ENCODE results near the gene SLC9A6. TPM values are rescaled to one million over a fixed set of nuclear protein-coding genes. Genes with fewer than 3 reads are reported as not detected.

The SLC9A6 gene
- total RNA-seq, 1 donor from 2014 or later, result 24.2 TPM

GRCh38 chrX:136030303-136031191 is 45.3 kb downstream of the SLC9A6 start:
- Histone ChIP-seq H3K4me2 (no peak overlapping the region), H2AFZ (replicated peaks) (no peak overlapping the region), H3K27me3 (no peaks in the 10 kb centered on the region), H3K4me1 (no peaks in the 10 kb centered on the region), H3K9ac (no peak overlapping the region), H3K9me3 (ENCODE audit: low read depth) (peaks cover 3% of the 10 kb centered on the region), H3K79me2 (ENCODE audit: low read depth) (no peaks in the 10 kb centered on the region), H3K36me3 (no peaks in the 10 kb centered on the region), H3F3A (ENCODE audit: low read depth) (no peaks in the 10 kb centered on the region), H4K20me1 (ENCODE audit: low read depth) (no peaks in the 10 kb centered on the region), H3K27ac (no peak overlapping the region), H3K4me3 (no peak overlapping the region)
- no peak overlapping the region for H3K4me3 Mint-ChIP-seq
- H3K4me1 Mint-ChIP-seq, result peaks cover 7% of the 10 kb centered on the region
- no peak for TF ChIP-seq EZH2phosphoT487 (IDR thresholded peaks at IDR 0.05)
- TF ChIP-seq EZH2 (IDR thresholded peaks at IDR 0.05), result no peak
- TF ChIP-seq CTCF (IDR thresholded peaks at IDR 0.05), result no peak
- DNase-seq (ENCODE audit: low spot score), result no peak
- no peaks in the 10 kb centered on the region for H3K9me3 Mint-ChIP-seq
- H3K36me3 Mint-ChIP-seq, result peaks cover 2% of the 10 kb centered on the region
- H3K27me3 Mint-ChIP-seq (ENCODE audit: insufficient read depth, low read depth), result no peaks in the 10 kb centered on the region
- no peak overlapping the region for H3K27ac Mint-ChIP-seq

- DNase-seq (ENCODE audit: low spot score), result no peak
- H3K9me3 ChIP-seq (ENCODE audit: low read depth), result no peaks in the 10 kb centered on the region
- no peak overlapping the region for H2AFZ ChIP-seq (replicated peaks)
- no peaks in the 10 kb centered on the region for H3K9me3 Mint-ChIP-seq
- H3K79me2 ChIP-seq (ENCODE audit: low read depth), result no peaks in the 10 kb centered on the region
- no peak overlapping the region for H3K4me2 ChIP-seq
- no peak overlapping the region for H3K27ac Mint-ChIP-seq
- peaks cover 2% of the 10 kb centered on the region for H3K36me3 Mint-ChIP-seq
- no peaks in the 10 kb centered on the region for H4K20me1 ChIP-seq (ENCODE audit: low read depth)
- no peaks in the 10 kb centered on the region for H3F3A ChIP-seq (ENCODE audit: low read depth)
- no peak overlapping the region for H3K4me3 ChIP-seq
- no peak for TF ChIP-seq CTCF (IDR thresholded peaks at IDR 0.05)
- no peak for TF ChIP-seq EZH2 (IDR thresholded peaks at IDR 0.05)
- no peak for TF ChIP-seq EZH2phosphoT487 (IDR thresholded peaks at IDR 0.05)
- H3K27ac ChIP-seq, result no peak overlapping the region
- H3K9ac ChIP-seq, result no peak overlapping the region
- H3K27me3 ChIP-seq, result no peaks in the 10 kb centered on the region
- H3K4me1 Mint-ChIP-seq, result peaks cover 7% of the 10 kb centered on the region
- H3K27me3 Mint-ChIP-seq (ENCODE audit: insufficient read depth, low read depth), result peaks cover 3% of the 10 kb centered on the region
- H3K36me3 ChIP-seq, result no peaks in the 10 kb centered on the region
- no peaks in the 10 kb centered on the region for H3K4me1 ChIP-seq
- H3K4me3 Mint-ChIP-seq, result no peak overlapping the region
Measured at GRCh38 chrX:136031626-136032025, 46.4 kb downstream of the SLC9A6 start.

DNA sequence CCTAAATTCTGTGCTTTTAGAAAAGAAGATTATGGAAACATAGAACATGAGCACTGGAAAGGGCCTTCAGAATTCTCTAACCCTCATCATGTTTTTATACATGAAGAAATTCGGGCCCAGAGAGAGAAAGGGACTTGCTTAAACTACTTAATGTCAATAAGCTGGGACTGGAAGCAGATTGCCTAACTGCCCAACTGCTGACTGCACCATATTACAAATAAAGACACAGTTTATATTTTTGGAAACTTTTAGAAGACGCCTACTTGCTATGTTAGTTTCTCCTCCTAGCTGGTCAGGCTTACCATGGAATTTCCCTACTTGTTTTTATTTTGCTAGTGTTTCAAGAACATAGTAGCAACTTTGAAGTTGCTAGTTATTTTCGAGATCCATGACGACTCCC is 47.1 kb downstream of the SLC9A6 start:
- Histone ChIP-seq H3K27ac (no peak overlapping the region), H3K9me3 (ENCODE audit: low read depth) (no peaks in the 10 kb centered on the region), H3K4me1 (no peaks in the 10 kb centered on the region), H2AFZ (replicated peaks) (no peak overlapping the region), H3K9ac (no peak overlapping the region), H4K20me1 (ENCODE audit: low read depth) (no peaks in the 10 kb centered on the region), H3K36me3 (no peaks in the 10 kb centered on the region), H3K27me3 (no peaks in the 10 kb centered on the region), H3F3A (ENCODE audit: low read depth) (no peaks in the 10 kb centered on the region), H3K4me3 (no peak overlapping the region), H3K79me2 (ENCODE audit: low read depth) (no peaks in the 10 kb centered on the region), H3K4me2 (no peak overlapping the region)
- peaks cover 7% of the 10 kb centered on the region for H3K4me1 Mint-ChIP-seq
- H3K4me3 Mint-ChIP-seq, result no peak overlapping the region
- H3K9me3 Mint-ChIP-seq, result no peaks in the 10 kb centered on the region
- H3K27me3 Mint-ChIP-seq (ENCODE audit: insufficient read depth, low read depth), result peaks cover 3% of the 10 kb centered on the region
- H3K36me3 Mint-ChIP-seq, result peaks cover 2% of the 10 kb centered on the region
- no peak for TF ChIP-seq CTCF (IDR thresholded peaks at IDR 0.05)
- TF ChIP-seq EZH2 (IDR thresholded peaks at IDR 0.05), result no peak
- no peak for TF ChIP-seq EZH2phosphoT487 (IDR thresholded peaks at IDR 0.05)
- H3K27ac Mint-ChIP-seq, result no peak overlapping the region
- DNase-seq (ENCODE audit: low spot score), result no peak

Data from neural progenitor cell (in vitro differentiated cells).